Activated T-helper 1 cell treated with Interleukin-2 at 50 U/mL for 16 hours (primary cell): ENCODE measurements around the gene CD84.
"Not testable (repeated sequence)": the region's sequence is repeated elsewhere in the genome, so short reads cannot be mapped to it uniquely, and the experiment has no call there.

Experiments
- DNase-seq: peaks from one replicate; pipeline ENCODE4 v3.0.0-alpha.2; 2020; ENCODE audit warnings: low read depth

CD84 gene

GRCh38 chr1:160579216-160579701 is at the start of gene CD84:
TSS of gene CD84 (minus strand) at chr1:160579496. CDS start at chr1:160579437, 59 bp downstream.
- DNase-seq: no peak

- no peak for DNase-seq
Observed at GRCh38 chr1:160628799-160629263, 49.5 kb upstream of the CD84 start.

GRCh38 chr1:160627677-160628289 is 48.5 kb upstream of the CD84 start:
- DNase-seq: not testable (repeated sequence)

- DNase-seq: no peak
Observed at GRCh38 chr1:160626509-160627342, 47.4 kb upstream of the CD84 start.

- DNase-seq: no peak
Observed at GRCh38 chr1:160625725-160626498, 46.6 kb upstream of the CD84 start.

- DNase-seq: no peak
Observed at GRCh38 chr1:160625321-160625720, 46.0 kb upstream of the CD84 start.

- DNase-seq: no peak
Observed at GRCh38 chr1:160624464-160624863, 45.2 kb upstream of the CD84 start.

- DNase-seq: no peak
Observed at GRCh38 chr1:160623862-160624261, 44.6 kb upstream of the CD84 start.

- no peak for DNase-seq
Observed at GRCh38 chr1:160623227-160623633, 43.9 kb upstream of the CD84 start.

GRCh38 chr1:160622501-160623226 is 43.4 kb upstream of the CD84 start:
- DNase-seq: no peak

GRCh38 chr1:160621633-160622413 is 42.5 kb upstream of the CD84 start:
- DNase-seq: no peak

- no peak for DNase-seq
Observed at GRCh38 chr1:160620942-160621632, 41.8 kb upstream of the CD84 start.

- no peak for DNase-seq
Observed at GRCh38 chr1:160619742-160620277, 40.5 kb upstream of the CD84 start.

GRCh38 chr1:160618763-160619274 is 39.5 kb upstream of the CD84 start:
- DNase-seq: no peak

GRCh38 chr1:160618327-160618726 is 39.0 kb upstream of the CD84 start:
- no peak for DNase-seq

- DNase-seq: no peak
Observed at GRCh38 chr1:160615660-160616059, 36.4 kb upstream of the CD84 start.

- DNase-seq: no peak
Observed at GRCh38 chr1:160614410-160614809, 35.1 kb upstream of the CD84 start.

GRCh38 chr1:160612613-160613218 is 33.4 kb upstream of the CD84 start:
- no peak for DNase-seq

- no peak for DNase-seq
Observed at GRCh38 chr1:160610569-160611242, 31.4 kb upstream of the CD84 start.
